Immature natural killer cell (primary cell): Measurements from ENCODE around the gene SEPTIN5. TPM values are rescaled to one million over a fixed set of nuclear protein-coding genes. Genes with fewer than 3 reads are reported as not detected.

Source experiments
- DNase-seq, 3 donors: peaks; one replicate each; pipeline ENCODE4 v3.0.0; 2022; ENCODE audit warnings: mixed read lengths in 1 of 3
- H3K27ac Mint-ChIP-seq, 6 donors: one replicate each; pipeline ENCODE4 v1.8.0; 2020; ENCODE audit warnings: mixed read lengths in 6 of 6, mild to moderate bottlenecking in 5 of 6, inconsistent platforms in 4 of 6, moderate library complexity in 3 of 6
- H3K27me3 Mint-ChIP-seq, 3 donors: one replicate each; pipeline ENCODE4 v1.8.0; 2020 to 2021; ENCODE audit warnings: low read depth in 3 of 3, mild to moderate bottlenecking in 3 of 3, mixed read lengths in 3 of 3, moderate library complexity in 3 of 3, inconsistent platforms in 1 of 3
- H3K36me3 Mint-ChIP-seq, 3 donors: one replicate each; pipeline ENCODE4 v1.8.0; 2020; ENCODE audit warnings: mixed read lengths in 3 of 3, inconsistent platforms in 2 of 3, mild to moderate bottlenecking in 2 of 3
- H3K4me1 Mint-ChIP-seq, 2 donors: one replicate each; pipeline ENCODE4 v1.8.0; 2020; ENCODE audit warnings: inconsistent platforms in 2 of 2, mild to moderate bottlenecking in 2 of 2, mixed read lengths in 2 of 2, moderate library complexity in 1 of 2
- H3K4me3 Mint-ChIP-seq, 5 donors: one replicate each; pipeline ENCODE4 v1.8.0; 2020; ENCODE audit warnings: mild to moderate bottlenecking in 5 of 5, mixed read lengths in 5 of 5, inconsistent platforms in 3 of 5, moderate library complexity in 3 of 5
- H3K9me3 Mint-ChIP-seq, 6 donors: one replicate each; pipeline ENCODE4 v1.8.0; 2020; ENCODE audit warnings: mild to moderate bottlenecking in 6 of 6, mixed read lengths in 6 of 6, inconsistent platforms in 4 of 6, moderate library complexity in 3 of 6
- polyA plus RNA-seq, 3 donors: library from polyadenylated mRNA; unstranded; fragments of 300-500 nt; fragmentation: Illumina TruSeq; gene quantifications; one replicate each; pipeline ENCODE4 v1.2.3, GENCODE V29; 2021

Gene SEPTIN5
- polyA plus RNA-seq, 3 donors from 2014 or later = 0.36 to 2.2 TPM; not detected in 1

GRCh38 chr22:19734837-19735382 lies 20.6 kb downstream of the SEPTIN5 start:
- DNase-seq = no peak
- Mint-ChIP-seq H3K27ac (no peak overlapping the region), H3K36me3 (no peaks in the 10 kb centered on the region), H3K9me3 (no peaks in the 10 kb centered on the region), H3K4me3 (no peak overlapping the region), H3K4me1 (peaks cover 0 to 2% of the 10 kb centered on the region in 2 donors), H3K27me3 (peaks cover 0 to 4% (median 3%) of the 10 kb centered on the region in 3 donors)

- no peaks in the 10 kb centered on the region for H3K36me3 Mint-ChIP-seq
- peaks cover 0 to 3% (median 2%) of the 10 kb centered on the region in 3 donors for H3K27me3 Mint-ChIP-seq
- H3K9me3 Mint-ChIP-seq = no peaks in the 10 kb centered on the region
- H3K4me1 Mint-ChIP-seq = no peaks in the 10 kb centered on the region
- no peak overlapping the region for H3K4me3 Mint-ChIP-seq
- no peak for DNase-seq
- no peak overlapping the region for H3K27ac Mint-ChIP-seq
Measured at GRCh38 chr22:19735665-19736510, 21.6 kb downstream of the SEPTIN5 start.

GRCh38 chr22:19737846-19738663 lies 23.8 kb downstream of the SEPTIN5 start:
- no peaks in the 10 kb centered on the region for H3K9me3 Mint-ChIP-seq
- no peak for DNase-seq
- H3K4me1 Mint-ChIP-seq = no peaks in the 10 kb centered on the region
- no peak overlapping the region for H3K27ac Mint-ChIP-seq
- no peak overlapping the region for H3K4me3 Mint-ChIP-seq
- peaks cover 0 to 3% (median 0%) of the 10 kb centered on the region in 3 donors for H3K27me3 Mint-ChIP-seq
- H3K36me3 Mint-ChIP-seq = no peaks in the 10 kb centered on the region

GRCh38 chr22:19738664-19739447 lies 24.6 kb downstream of the SEPTIN5 start:
- peaks cover 0 to 3% (median 2%) of the 10 kb centered on the region in 3 donors for H3K27me3 Mint-ChIP-seq
- no peaks in the 10 kb centered on the region for H3K36me3 Mint-ChIP-seq
- no peak for DNase-seq
- no peaks in the 10 kb centered on the region for H3K9me3 Mint-ChIP-seq
- no peak overlapping the region for H3K27ac Mint-ChIP-seq
- no peaks in the 10 kb centered on the region for H3K4me1 Mint-ChIP-seq
- no peak overlapping the region for H3K4me3 Mint-ChIP-seq

- H3K36me3 Mint-ChIP-seq = no peaks in the 10 kb centered on the region
- H3K4me1 Mint-ChIP-seq = no peaks in the 10 kb centered on the region
- no peak overlapping the region for H3K27ac Mint-ChIP-seq
- peaks cover 0 to 3% (median 2%) of the 10 kb centered on the region in 3 donors for H3K27me3 Mint-ChIP-seq
- DNase-seq = no peak
- no peaks in the 10 kb centered on the region for H3K9me3 Mint-ChIP-seq
- no peak overlapping the region for H3K4me3 Mint-ChIP-seq
Measured at GRCh38 chr22:19739448-19739895, 25.2 kb downstream of the SEPTIN5 start.

- Mint-ChIP-seq H3K27ac (no peak overlapping the region), H3K27me3 (peaks cover 0 to 2% (median 1%) of the 10 kb centered on the region in 3 donors), H3K4me1 (no peaks in the 10 kb centered on the region), H3K36me3 (no peaks in the 10 kb centered on the region), H3K4me3 (no peak overlapping the region), H3K9me3 (no peaks in the 10 kb centered on the region)
- no peak for DNase-seq
Measured at GRCh38 chr22:19739911-19740449, 25.7 kb downstream of the SEPTIN5 start.

GRCh38 chr22:19740586-19740985 lies 26.3 kb downstream of the SEPTIN5 start:
- Mint-ChIP-seq H3K27me3 (peaks cover 0 to 2% (median 1%) of the 10 kb centered on the region in 3 donors), H3K4me3 (no peak overlapping the region), H3K9me3 (no peaks in the 10 kb centered on the region), H3K27ac (no peak overlapping the region), H3K4me1 (no peaks in the 10 kb centered on the region), H3K36me3 (no peaks in the 10 kb centered on the region)
- no peak for DNase-seq

- Mint-ChIP-seq H3K4me1 (no peaks in the 10 kb centered on the region), H3K4me3 (no peak overlapping the region), H3K27ac (no peak overlapping the region), H3K36me3 (no peaks in the 10 kb centered on the region), H3K9me3 (no peaks in the 10 kb centered on the region), H3K27me3 (peaks cover 0 to 2% (median 1%) of the 10 kb centered on the region in 3 donors)
- no peak for DNase-seq
Measured at GRCh38 chr22:19741053-19741452, 26.8 kb downstream of the SEPTIN5 start.

GRCh38 chr22:19742160-19743066 lies 28.1 kb downstream of the SEPTIN5 start:
- peaks cover 0 to 2% (median 0%) of the 10 kb centered on the region in 3 donors for H3K27me3 Mint-ChIP-seq
- no peaks in the 10 kb centered on the region for H3K9me3 Mint-ChIP-seq
- H3K4me1 Mint-ChIP-seq = no peaks in the 10 kb centered on the region
- no peak overlapping the region for H3K4me3 Mint-ChIP-seq
- H3K36me3 Mint-ChIP-seq = no peaks in the 10 kb centered on the region
- DNase-seq = no peak
- no peak overlapping the region for H3K27ac Mint-ChIP-seq

GRCh38 chr22:19743081-19743480 lies 28.8 kb downstream of the SEPTIN5 start:
- Mint-ChIP-seq H3K9me3 (no peaks in the 10 kb centered on the region), H3K27me3 (peaks cover 0 to 2% (median 0%) of the 10 kb centered on the region in 3 donors), H3K36me3 (no peaks in the 10 kb centered on the region), H3K4me3 (no peak overlapping the region), H3K27ac (no peak overlapping the region), H3K4me1 (no peaks in the 10 kb centered on the region)
- DNase-seq = no peak

- H3K27me3 Mint-ChIP-seq = peaks cover 0 to 2% (median 0%) of the 10 kb centered on the region in 3 donors
Measured at GRCh38 chr22:19743651-19744050, 29.3 kb downstream of the SEPTIN5 start.

GRCh38 chr22:19744350-19745006 lies 30.2 kb downstream of the SEPTIN5 start:
- H3K36me3 Mint-ChIP-seq = no peaks in the 10 kb centered on the region
- no peak overlapping the region for H3K4me3 Mint-ChIP-seq
- peaks cover 0 to 2% (median 2%) of the 10 kb centered on the region in 3 donors for H3K27me3 Mint-ChIP-seq
- DNase-seq = no peak
- no peaks in the 10 kb centered on the region for H3K4me1 Mint-ChIP-seq
- no peaks in the 10 kb centered on the region for H3K9me3 Mint-ChIP-seq
- no peak overlapping the region for H3K27ac Mint-ChIP-seq

More at GRCh38 chr22:19743651-19744050, 29.3 kb downstream of the SEPTIN5 start:
- H3K27ac Mint-ChIP-seq = no peak overlapping the region
- no peaks in the 10 kb centered on the region for H3K4me1 Mint-ChIP-seq
- H3K4me3 Mint-ChIP-seq = no peak overlapping the region
- H3K36me3 Mint-ChIP-seq = no peaks in the 10 kb centered on the region
- no peaks in the 10 kb centered on the region for H3K9me3 Mint-ChIP-seq
- DNase-seq = no peak
